ENCODE measurements around the gene XG.

- TF ChIP-seq REST (IDR thresholded peaks at IDR 0.05; ENCODE audit: insufficient read depth in 1 of 2, low read depth in 2 of 2, low read length in 2 of 2) = no peak
- no peak for TF ChIP-seq TAF1 (IDR thresholded peaks at IDR 0.05; ENCODE audit: borderline replicate concordance, insufficient read depth, low read length)
- no peak for TF ChIP-seq POLR2AphosphoS5 (IDR thresholded peaks at IDR 0.05; ENCODE audit: low read depth, low read length)
- TF ChIP-seq FOXP2 (optimal IDR thresholded peaks at IDR 0.05; ENCODE audit: borderline replicate concordance, extremely low read depth, extremely low read length, insufficient read depth) = no peak
Measured at GRCh38 chrX:2774057-2774456, 22.2 kb downstream of the XG start.
